GM10248 (cell line): ENCODE measurements around the gene UBE2F.
A peak's percentile ranks its signal among the peaks of the same experiment; 100 is the strongest.
"Not testable (repeated sequence)": the region's sequence is repeated elsewhere in the genome, so short reads cannot be mapped to it uniquely, and the experiment has no call there.

Source experiments
- CTCF ChIA-PET: fragments of 300-600 bp; sonication (Branson Sonifier 250); formaldehyde crosslinking; extraction: SDS; loops from one replicate; lab custom pipeline; 2021; ENCODE audit warnings: antibody characterized with exemption; lab: Yijun Ruan, JAX
- POLR2A ChIA-PET: fragments of 350-650 bp; sonication (Branson Sonifier 250); formaldehyde crosslinking; extraction: SDS; loops from one replicate; lab custom pipeline; 2020; ENCODE audit warnings: antibody characterized with exemption; lab: Yijun Ruan, JAX
- DNase-seq: peaks from one replicate; pipeline ENCODE4 v3.0.0; 2012; ENCODE audit errors: extremely low spot score
- CTCF ChIP-seq: IDR thresholded peaks from 2 replicates; pipeline ENCODE4 v1.5.1; 2012; ENCODE audit warnings: mild to moderate bottlenecking, low read depth; ENCODE audit errors: extremely low read depth, missing control alignments, control extremely low read depth

UBE2F gene

GRCh38 chr2:238055841-238056240 lies 89.0 kb downstream of the UBE2F start:
- no peak for TF ChIP-seq CTCF
- DNase-seq: no peak
- POLR2A ChIA-PET: no interaction called here
- CTCF ChIA-PET: no interaction called here

DNA sequence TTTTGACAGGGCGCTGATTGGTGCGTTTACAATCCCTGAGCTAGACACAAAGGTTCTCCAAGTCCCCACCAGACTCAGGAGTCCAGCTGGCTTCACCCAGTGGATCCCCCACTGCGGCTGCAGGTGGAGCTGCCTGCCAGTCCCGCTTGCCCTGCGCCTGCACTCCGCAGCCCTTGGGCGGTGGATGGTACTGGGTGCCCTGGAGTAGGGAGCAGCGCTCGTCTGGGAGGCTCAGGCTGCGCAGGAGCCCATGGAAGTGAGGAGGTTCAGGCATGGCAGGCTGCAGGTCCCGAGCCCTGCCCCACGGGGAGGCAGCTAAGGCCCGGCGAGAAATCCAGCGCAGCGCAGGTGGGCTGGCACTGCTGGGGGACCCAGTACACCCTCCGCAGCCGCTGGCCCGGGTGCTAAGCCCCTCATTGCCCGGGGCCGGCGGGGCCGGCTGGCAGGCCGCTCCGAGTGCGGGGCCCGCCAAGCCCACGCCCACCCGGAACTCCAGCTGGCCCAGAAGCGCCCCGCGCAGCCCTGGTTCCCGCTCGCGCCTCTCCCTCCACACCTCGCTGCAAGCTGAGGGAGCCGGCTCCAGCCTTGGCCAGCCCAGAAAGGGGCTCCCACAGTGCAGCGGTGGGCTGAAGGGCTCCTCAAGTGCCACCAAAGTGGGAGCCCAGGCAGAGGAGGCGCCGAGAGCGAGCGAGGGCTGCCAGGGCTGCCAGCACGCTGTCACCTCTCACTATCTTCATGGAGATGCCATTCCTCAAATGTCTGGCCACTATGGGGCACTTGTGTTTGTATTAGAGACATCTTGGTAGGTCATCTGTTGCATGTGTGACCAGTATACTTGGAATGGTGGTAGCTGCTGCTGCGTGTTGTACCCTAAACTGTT lies 91.1 kb downstream of the UBE2F start:
- not testable (repeated sequence) for DNase-seq
- CTCF ChIA-PET: interaction anchor here (0.6 kb wide), 1 partner anchor 8 kb away, joined by 3 read pairs; no protein-coding TSS in a partner anchor

GRCh38 chr2:238059505-238059904 lies 92.7 kb downstream of the UBE2F start:
- DNase-seq: no peak
- CTCF ChIA-PET: interaction anchor here (1.1 kb wide), 1 partner anchor 13 kb away, joined by 3 read pairs; no protein-coding TSS in a partner anchor
- no peak for TF ChIP-seq CTCF
- POLR2A ChIA-PET: no interaction called here

More for the DNA sequence above, 91.1 kb downstream of the UBE2F start:
- POLR2A ChIA-PET: not testable (repeated sequence)

GRCh38 chr2:238060096-238060541 lies 93.3 kb downstream of the UBE2F start:
- TF ChIP-seq CTCF: no peak
- DNase-seq: no peak
- ChIA-PET POLR2A (interaction anchor here (1.0 kb wide), 1 partner anchor 10 kb away, joined by 3 read pairs; no protein-coding TSS in a partner anchor), CTCF (interaction anchor here (1.1 kb wide), 1 partner anchor 14 kb away, joined by 3 read pairs; no protein-coding TSS in a partner anchor)

- DNase-seq: peak; percentile 99
- ChIA-PET POLR2A (interaction anchor here (1.0 kb wide), 1 partner anchor 9 kb away, joined by 3 read pairs; no protein-coding TSS in a partner anchor), CTCF (interaction anchor here (1.1 kb wide), 1 partner anchor 15 kb away, joined by 3 read pairs; no protein-coding TSS in a partner anchor)
- TF ChIP-seq CTCF: no peak
These were observed 93.9 kb downstream of the UBE2F start, which contains the start of gene SCLY for GRCh38 chr2:238060542-238061314. Gene SCLY, plus strand, starts transcription at chr2:238061001. Its CDS starts 54 bp downstream, at chr2:238061055.

DNA sequence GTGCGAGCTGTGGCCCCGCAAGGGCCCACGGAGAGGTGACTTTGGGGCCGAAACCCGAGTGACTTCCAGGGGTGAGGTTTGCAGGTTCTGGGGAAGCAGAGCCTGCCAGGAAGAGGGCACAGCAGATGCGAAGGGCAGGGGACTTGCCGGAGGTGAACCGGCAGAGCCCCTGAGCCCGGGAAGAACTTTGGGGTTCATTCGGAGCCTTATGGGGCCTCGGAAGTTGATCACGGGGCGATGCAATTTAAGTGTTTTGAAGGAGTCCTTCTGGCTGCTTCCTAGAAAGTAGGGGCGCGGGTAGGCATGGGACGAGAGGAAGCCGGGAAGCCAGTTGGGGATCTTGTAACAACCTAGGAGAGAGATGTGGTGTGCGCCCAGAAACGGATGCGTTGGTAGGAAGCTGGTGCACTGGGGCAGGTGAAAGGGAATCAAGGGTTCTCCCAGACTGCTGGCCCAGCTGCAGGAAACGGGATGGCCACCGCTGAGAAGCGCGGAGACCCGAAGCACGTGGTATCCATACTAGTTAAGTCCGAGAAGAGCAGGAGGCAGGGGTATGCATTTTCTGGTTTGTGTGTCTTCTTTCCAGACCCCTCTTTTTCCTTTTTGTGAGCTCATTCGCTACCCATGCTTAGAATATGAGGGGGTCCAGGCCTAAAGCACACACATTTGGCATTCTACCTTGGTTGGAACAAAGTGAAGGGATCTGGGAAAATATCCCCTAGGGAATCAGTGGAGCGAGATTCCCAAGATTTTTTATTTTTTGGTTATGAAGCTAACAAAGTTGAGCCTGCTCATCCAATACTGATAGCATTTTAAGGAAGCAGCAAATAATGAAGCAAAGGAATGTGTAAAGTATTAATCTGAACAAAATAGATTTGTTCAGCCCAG lies 94.7 kb downstream of the UBE2F start:
- CTCF ChIA-PET: interaction anchor here (1.0 to 1.5 kb wide), 2 partner anchors 11 to 78 kb away, joined by 3 read pairs; no protein-coding TSS in a partner anchor
- POLR2A ChIA-PET: interaction anchor here (1.0 kb wide), 1 partner anchor 8 kb away, joined by 3 read pairs; no protein-coding TSS in a partner anchor
- DNase-seq: no peak
- TF ChIP-seq CTCF: no peak
